Activated CD8-positive, alpha-beta memory T cell treated with anti-CD3 and anti-CD28 coated beads, Interleukin-2, amount 50 U/mL, for 48 hours (primary cell): ENCODE data around the gene ZNF628.
A peak's percentile ranks its signal among the peaks of the same experiment; 100 is the strongest.
"Not testable (repeated sequence)": the region's sequence is repeated elsewhere in the genome, so short reads cannot be mapped to it uniquely, and the experiment has no call there.

Source experiments
- DNase-seq: peaks from one replicate; pipeline ENCODE4 v3.0.0-alpha.2; 2020

ZNF628 gene

DNA sequence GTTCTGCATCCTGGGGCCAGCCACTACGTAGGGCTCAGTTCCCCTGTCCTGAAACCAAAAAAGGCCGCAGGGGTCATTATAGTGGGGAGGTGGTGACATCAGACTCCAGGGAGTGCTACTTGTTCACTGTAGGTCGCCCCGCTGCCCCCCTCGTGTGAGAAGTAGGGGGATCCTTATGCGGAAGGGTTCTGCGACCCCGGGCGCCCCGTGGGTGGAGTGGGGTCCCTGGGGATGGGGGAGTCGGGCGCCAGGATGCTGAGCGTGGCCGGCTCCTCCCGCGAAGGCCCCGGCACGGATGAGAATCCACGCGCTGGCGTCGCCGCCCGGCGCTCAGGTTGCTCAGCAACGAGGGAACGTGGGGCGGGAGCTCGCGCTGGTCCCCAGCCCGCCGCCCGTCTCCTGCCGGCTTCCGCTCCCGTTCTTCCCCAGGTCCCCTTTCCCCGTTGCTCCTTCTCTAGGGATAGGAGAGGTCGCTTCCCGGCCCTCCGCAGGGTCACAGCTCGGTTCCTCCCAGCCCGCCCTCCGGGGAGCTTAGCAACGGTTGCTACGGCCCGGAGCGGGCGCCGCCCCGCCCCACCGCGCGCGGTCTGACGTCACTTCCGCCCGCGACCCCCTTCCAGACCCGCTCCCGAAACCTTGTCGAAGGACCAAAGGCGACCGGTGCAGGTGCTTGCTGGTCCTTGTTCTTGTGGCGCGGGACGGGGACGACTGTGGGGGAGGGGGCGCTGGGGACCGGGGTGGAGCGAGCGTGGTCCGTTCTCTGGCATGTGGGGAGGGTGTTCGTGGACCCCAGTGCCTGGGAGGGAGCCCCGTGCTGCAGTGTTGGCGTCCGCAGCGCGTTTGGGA is 8.4 kb downstream of the ZNF628 start, which contains the start of gene NAT14:
TSS of gene NAT14 (plus strand) at position 596 of the 846 bp plus-strand sequence. CDS start 521 bp downstream, outside the sequence.
- DNase-seq, result peak; percentile 89

DNA sequence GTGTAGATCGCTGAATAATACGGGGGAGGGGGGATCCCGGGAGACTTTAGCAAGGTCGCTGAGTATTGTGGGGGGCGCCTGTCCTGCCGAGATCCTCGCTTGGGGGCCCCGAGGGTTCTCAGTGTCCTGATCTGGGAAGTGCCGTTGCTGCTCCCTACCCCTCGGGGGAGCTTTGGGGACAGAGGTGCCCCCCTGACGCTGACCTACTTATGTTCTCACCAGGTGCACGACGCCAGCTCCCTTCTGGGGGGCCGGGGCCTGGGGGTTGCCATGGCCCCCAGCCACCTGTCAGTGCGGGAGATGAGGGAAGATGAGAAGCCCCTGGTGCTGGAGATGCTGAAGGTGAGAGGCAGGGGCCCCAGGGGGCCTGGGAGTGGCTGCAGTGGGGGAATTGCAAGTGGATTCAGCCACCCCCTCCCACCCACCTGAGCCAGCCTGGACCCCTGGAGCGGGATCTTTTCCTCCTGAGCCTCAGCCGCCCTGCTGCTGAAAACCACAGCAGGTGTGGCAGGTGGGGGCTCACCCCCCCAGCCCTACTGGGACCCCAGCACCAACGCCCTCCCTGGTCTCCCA is 9.1 kb downstream of the ZNF628 start:
- no peak for DNase-seq

DNA sequence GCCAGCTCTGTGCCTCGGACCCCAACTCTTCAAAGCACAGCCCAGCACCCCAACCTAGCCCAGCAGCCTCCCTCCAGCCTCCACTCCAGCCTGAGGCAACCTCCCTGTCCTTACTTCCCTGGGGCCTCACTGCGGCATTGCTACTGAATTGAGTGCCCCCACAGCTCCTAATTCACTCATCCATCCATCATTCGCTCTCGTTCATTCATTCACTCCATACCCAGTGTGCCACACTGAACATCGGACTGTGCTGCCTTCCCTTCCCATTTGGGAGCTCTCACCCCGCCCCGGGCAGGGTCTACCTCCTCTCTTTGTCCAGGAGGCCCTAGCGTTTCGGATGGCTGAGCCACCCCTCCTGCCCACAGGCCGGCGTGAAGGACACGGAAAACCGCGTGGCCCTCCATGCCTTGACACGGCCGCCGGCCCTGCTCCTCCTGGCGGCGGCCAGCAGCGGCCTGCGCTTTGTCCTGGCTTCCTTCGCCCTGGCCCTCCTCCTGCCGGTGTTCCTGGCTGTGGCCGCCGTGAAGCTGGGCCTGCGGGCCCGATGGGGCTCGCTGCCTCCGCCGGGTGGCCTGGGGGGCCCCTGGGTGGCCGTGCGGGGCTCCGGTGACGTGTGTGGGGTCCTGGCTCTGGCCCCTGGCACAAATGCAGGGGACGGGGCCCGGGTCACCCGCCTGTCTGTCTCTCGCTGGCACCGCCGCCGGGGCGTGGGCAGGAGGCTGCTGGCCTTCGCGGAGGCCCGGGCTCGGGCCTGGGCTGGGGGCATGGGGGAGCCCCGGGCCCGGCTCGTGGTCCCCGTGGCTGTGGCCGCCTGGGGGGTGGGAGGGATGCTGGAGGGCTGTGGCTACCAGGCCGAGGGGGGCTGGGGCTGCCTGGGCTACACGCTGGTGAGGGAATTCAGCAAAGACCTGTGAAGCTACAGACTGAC is 9.9 kb downstream of the ZNF628 start:
- DNase-seq, result no peak

DNA sequence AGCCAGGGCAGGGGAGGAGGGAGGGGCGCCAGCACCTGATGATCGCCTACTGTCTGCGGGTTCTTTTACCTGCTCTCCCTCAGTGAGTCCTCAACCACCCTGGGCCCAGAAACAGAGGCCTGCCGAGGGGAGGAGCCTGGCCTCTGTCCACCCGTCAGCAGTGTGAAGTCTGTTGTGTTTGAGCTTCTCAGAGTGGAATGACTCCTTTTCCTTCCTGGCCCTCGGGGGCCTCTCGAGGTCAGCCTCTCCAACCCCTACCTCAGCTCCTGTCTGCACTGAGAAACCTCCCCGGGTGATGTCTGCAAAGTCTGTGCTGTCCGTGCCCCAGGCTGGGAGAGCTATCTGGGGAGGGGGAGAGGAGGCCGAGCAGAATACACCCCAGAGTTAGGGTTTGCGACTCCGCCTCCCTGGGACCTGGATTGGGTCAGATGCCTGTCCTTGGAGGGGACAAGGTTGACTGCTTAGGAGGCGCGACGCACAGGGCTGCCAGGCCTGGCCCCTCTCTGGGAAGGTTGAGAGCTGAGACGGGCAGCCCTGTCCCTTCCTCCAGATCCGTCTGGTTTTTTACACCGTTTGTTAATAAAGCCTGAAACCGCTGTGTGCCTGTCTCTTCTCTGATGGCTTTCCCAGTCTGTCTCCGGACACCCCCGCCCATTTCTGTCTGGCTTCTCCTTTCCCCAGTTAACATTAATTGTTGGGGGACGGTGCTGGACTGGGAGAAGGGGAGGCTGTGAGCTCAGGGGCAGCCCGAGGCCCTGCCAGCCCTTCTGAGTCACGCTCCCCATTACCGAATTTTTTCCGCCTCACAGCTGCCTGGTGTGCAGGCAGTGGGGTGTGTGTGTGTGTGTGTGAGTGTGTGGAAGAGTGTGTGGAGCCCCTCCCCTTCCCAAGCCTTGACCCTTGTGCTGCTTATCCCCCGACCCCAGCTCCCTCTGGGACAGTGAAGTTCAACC is 10.8 kb downstream of the ZNF628 start:
- peak; percentile 72 for DNase-seq

DNA sequence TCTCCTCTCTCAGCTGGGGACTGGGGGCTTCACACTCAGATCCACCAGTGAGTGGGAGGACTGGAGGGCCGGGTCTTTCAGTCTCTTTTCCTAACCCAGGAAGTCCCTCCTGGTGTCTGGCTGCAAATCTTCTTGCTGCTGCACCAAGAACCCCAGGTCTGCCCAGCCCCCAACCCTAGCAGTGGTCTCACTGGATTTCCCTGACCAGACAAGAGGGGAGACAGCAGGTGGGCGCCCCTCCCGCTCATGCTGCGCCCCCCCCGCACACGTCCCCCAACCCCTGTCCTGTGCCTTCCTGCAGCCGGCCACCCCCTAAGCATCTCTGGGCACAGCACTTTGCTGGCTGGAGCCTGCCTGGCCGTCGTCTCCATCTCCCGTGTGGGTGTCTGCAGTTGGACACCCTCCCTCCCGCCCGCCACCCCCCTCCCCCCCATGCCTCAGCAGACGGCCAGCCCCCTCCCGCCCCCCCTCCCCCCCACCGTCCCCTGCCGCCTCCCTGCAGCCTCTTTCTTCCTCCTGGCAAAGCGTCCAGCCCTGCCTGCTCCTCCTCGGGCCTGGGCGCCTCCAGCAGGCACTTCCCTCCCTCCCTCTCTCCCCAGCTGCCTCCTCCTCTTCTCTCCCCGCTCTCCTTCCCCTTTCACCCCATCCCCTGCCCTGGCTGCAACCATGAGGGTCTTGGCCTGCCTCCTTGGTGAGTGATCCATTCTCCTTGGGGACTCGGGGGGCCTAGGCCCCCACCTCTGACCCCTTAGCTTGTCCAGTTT is 11.7 kb downstream of the ZNF628 start, which contains the start of gene SSC5D:
TSS of gene SSC5D (plus strand) at position 513 of the 764 bp plus-strand sequence. CDS start at position 667, 154 bp downstream.
- no peak for DNase-seq

DNA sequence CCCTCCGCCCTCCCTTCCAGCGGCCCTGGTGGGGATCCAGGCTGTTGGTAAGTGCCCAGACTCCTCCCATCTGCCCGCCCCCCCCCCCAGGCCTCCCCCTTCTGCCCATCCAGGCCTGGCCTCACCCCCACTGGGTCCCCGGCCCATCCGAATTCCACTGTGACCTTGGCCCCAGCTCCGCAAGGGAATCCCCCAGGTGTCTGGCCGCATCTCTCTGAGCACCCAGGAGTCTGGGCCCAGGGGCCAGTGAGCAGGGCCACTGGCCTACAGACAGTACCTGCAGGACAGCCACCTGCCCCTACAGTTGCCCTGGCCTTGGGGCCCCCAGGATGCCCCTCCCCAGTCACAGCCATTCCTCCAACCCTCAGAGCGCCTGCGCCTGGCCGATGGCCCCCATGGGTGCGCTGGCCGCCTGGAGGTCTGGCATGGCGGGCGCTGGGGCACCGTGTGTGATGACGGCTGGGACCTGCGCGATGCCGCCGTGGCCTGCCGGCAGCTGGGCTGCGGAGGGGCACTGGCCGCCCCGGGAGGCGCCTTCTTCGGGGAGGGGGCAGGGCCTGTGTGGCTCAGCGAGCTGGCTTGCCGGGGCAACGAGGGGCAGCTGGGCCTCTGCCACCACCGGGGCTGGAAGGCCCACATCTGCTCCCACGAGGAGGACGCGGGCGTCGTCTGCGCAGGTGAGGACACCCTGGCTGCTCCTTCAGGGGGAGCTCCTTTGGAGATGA is 12.7 kb downstream of the ZNF628 start:
- DNase-seq, result no peak

DNA sequence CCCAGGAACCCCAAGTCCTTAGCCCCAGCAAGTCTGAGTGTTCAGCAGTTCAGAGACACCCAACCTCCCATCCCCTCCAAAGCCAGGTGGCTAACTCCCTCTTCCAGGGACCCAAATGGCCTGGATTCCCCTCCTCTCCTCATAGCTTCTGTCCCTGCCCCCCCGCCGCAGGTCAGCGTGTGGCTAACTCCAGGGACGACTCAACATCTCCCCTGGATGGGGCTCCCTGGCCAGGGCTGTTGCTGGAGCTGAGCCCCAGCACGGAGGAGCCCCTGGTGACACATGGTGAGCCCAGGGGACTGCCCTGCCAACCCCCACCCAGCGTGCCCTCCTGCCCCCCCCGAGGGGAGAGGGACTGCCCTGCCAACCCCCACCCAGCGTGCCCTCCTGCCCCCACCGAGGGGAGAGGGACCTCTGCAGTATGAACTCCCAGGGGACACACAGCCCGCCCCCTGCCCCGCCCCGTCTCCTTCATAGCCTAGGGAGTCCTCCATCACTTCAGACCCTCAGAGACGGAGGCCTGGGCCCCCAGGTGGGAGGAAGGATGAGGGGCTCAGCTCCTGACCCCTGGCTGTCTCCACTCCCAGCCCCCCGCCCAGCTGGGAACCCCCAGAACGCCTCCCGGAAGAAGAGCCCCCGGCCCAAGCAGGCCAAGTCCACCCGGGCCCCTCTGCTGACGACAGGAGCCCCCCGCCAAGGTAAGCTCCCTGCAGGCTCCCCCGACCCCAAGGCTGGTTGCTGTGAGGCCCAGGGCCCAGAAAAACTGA is 13.5 kb downstream of the ZNF628 start:
- no peak for DNase-seq

DNA sequence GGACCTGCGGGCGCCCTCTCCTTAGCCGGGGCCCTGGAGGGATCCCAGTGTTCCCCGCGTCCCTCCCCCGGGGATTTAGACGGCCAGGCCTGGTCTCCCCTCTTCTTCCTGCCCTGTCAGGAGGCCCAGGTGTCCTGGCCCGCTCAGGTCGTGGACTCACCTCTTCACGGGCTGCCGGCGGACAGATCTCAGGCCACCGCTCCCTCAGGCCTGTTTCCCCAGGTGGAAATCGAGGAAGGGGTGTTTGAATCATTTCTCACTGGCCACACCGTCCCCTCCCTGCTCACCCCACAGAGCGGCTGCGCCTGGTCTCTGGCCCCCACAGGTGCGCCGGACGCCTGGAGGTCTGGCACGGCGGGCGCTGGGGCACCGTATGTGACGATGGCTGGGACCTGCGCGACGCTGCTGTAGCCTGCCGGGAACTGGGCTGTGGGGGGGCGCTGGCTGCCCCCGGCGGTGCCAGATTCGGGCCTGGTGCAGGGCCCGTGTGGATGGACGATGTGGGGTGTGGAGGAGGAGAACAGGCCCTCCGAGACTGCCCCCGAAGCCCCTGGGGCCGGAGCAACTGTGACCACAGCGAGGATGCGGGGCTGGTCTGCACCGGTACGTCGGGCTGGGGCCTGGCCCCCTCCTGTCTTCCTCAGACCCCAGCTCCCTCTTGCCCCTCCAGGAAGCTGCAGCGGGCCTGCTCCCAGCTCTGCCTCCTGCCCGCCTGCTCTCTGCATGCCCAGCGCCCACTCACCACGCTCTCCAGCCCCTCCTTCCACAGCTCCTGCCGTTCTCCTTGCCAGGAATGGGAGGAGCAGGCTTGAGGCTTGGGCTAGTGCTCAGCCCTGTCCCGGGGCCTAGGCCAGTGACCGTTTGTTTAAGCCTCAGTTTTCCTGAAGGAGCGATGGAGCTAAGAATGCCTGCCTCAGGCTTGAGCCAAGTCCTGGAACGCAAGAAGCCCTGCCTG is 14.3 kb downstream of the ZNF628 start:
- DNase-seq, result no peak

DNA sequence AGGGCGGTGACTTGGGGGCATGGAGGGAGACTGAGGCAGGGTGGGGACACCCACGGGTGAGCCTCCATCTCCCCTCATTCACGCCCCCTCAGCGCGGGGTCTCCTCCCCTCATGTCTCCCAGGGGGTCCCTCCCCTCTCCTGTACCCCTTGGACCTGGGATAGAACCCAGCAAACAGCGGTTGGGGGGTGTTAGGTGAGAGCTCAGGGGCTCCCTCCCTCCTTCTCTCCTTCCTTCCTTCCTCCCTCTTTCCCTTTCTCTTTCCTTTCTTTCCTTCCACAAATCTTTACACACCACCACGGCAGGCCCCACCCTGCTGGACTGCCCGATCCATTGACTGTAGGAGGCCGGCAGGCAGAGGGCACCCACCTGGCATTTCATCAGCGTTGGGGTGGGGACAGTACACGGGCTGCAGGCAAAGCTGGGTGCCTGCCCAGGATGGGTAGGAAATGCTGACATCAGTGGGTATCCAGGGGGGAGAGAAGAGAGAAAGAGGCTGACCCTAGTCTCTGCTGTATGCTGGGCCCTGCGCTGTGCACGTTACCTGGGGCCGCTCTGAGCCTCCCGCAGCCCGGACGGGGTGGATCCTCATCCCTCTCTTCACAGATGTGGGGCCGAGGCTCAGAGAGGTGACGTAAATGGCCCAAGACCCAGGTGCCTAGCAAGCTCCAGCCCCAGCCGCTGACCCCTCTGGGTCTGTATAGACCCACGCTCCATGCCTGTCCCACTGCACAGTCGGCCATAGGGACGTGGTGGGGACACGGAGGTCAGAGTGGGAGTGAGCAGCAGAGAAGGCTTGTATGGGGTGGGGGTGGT is 15.3 kb downstream of the ZNF628 start:
- no peak for DNase-seq

DNA sequence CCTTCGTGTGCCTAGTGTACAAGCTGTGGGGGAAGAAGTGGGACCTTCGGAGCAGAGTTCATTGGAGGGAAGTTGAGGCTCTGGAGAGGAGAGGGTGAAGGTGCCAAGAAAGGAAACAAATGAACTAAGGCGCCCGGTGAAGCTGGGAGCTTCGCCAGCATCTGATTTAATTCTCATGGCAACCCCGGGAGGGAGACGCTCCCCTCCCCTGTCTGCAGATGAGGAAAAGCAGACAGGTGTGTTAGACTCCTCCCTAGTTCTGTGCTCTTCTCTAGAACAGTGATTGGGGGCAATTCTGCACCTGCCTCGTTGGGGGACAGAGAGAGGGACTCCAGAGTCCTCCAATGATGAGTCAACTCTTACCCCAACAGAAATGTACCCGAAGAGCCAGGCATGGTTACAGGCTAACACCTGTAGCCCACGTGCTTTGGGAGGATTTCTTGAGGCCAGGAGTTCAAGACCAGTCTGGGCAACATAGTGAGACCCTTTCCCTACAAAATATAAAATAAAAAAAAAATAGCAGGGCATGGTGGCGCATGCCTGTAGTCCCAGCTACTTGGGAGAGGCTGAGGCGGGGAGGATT is 16.0 kb downstream of the ZNF628 start:
- DNase-seq, result no peak

DNA sequence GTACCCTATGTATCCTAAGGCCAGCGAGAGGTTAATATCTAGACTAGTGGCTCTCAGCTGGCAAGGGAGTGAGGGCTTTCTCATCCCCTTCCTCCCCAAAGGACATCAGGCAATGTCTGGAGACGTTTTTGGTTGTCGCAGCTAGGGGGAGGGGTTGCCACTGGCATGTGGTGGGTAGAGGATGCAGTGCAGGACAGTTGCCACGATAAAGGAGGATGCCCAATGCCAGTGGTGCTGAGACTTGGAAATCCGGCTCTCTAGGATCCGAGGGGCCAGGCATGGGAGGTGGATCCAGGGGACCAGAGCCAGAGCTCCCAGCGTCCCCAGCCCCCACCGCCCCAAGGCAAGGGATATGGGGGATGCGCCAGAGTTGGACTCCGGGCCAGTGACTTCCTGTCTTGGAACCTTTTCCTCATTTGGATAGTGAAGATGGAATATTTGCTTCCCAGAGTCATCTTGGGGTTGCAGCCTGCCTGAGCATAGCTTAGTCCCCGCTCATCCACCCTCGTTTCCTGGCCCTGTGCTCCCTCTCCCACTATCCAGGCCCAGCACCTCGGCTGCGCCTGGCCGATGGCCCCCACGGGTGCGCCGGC is 16.7 kb downstream of the ZNF628 start:
- no peak for DNase-seq

DNA sequence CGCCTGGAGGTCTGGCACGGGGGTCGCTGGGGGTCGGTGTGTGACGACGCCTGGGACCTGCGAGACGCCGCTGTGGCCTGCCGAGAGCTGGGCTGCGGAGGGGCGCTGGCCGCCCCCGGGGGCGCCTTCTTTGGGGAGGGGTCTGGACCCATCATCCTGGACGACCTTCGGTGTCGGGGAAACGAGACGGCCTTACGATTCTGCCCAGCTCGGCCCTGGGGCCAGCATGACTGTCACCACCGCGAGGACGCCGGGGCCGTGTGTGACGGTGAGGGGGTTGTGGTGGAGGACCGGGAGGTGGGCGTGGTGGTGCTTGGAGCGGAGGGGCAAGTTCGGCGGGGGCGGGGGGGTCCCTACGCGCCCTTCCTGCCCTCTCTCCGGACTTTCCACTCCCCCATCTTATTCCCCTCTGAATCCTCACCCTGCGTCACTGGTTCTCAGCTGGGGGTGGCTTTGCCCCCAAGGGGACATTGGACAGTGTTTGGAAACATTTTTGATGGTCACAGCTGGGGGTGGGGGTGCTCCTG is 17.3 kb downstream of the ZNF628 start:
- DNase-seq, result no peak

DNA sequence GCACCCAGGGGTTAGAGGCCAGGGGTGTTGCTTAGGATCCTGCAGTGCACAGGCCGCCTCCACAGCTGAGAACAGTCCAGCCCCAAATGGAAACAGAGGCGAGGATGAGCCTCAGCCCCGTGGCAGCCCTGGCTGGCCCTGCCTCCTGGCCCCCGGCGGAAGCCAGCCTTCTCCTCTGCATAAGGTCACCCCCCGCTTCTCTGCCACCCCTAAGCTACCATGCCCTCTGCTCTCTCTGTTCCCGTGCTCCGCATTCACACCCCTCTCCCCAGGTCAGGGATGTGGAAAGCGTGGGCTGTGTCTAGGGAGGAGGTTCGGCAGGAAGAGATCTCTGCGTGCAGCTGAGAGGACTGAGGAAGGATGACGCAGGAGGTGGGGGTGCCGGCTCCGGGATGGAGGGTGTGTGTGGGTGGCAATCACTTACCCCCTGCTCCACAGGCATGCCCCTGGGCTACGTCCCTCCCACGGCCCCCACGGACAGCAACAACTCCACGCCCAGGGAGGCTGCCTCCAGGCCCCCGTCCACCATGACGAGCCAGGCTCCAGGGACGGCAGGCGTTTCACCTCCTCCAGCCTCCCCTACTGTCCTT is 17.9 kb downstream of the ZNF628 start:
- DNase-seq, result no peak

DNA sequence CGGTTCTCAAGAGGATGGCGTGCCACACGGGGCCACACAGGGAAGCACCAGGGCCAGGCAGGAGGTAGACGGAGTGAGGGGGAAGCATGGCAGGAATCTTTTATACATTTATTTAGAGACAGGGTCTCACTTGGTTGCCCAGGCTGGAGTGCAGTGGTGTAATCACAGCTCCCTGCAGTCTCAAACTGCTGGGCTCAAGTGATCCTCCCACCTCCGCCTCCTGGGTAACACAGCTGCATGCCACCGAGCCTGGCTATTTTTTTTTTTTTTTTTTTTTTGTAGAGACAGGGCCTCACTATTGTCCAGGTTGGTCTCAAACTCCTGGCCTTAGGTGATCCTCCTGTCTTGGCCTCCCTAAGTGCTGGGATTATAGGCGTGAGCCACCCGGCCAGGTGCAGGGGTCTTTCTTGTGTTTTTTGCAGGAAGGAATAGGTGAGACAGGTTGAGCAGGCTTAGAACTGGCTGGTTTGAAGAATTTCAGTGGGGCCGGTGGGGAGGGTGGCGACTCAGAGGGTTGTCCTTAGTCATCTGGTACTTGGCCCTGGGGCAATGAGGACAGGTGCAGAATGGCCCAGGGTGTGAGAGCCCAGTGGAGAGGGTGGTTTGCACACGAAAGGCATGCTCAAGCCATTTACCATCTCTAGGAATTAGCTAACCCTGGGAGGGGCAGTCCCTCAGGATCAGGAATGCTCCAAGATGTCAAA is 19.4 kb downstream of the ZNF628 start:
- DNase-seq, result no peak

DNA sequence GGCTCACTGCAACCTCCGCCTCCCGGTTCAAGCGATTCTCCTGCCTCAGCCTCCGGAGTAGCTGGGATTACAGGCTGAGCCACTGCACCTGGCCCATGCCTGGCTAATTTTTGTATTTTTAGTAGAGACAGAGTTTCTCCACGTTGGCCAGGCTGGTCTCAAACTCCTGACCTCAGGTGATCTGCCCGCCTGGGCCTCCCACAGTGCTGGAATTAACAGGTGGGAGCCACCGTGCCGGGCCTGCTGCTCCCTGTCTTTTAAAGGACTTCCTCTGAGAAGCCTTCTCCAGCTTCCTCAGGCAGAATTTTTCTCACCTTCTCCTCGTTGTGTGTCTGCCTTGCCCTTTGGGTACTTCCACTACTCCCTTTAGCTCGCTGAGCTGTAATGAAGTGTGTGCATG is 20.4 kb downstream of the ZNF628 start:
- DNase-seq, result not testable (repeated sequence)
